AML-193 (cell line): ENCODE data around the gene ZNF358.

Experiments
- DNase-seq, 2 experiments: peaks; one replicate each; lab custom pipeline; 2025; lab: John Stamatoyannopoulos, UW

The ZNF358 gene

DNA sequence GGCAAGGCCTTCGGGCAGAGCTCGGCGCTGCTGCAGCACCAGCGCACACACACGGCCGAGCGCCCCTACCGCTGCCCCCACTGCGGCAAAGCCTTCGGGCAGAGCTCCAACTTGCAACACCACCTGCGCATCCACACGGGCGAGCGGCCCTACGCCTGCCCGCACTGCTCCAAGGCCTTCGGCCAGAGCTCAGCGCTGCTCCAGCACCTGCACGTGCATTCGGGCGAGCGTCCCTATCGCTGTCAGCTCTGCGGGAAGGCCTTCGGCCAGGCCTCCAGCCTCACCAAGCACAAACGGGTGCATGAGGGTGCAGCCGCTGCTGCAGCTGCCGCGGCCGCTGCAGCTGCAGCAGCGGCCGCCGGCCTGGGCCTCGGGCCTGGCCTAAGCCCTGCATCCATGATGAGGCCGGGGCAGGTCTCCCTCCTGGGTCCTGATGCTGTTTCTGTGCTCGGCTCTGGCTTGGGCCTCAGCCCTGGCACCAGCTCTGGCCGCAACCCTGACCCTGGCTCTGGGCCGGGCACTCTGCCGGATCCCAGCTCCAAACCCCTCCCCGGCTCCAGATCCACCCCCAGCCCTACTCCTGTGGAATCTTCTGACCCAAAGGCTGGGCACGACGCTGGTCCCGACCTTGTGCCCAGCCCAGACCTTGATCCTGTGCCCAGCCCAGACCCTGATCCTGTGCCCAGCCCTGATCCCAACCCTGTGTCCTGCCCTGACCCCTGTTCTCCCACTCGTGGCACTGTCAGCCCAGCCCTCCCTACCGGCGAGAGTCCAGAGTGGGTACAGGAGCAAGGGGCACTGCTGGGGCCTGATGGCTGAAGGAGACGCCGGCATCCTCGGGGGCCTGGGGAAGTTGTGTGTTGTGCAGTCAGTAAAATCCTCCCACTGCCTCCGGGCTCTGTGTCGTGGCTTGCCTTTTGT, 4.5 kb downstream of the ZNF358 start:
- no peak for DNase-seq

DNA sequence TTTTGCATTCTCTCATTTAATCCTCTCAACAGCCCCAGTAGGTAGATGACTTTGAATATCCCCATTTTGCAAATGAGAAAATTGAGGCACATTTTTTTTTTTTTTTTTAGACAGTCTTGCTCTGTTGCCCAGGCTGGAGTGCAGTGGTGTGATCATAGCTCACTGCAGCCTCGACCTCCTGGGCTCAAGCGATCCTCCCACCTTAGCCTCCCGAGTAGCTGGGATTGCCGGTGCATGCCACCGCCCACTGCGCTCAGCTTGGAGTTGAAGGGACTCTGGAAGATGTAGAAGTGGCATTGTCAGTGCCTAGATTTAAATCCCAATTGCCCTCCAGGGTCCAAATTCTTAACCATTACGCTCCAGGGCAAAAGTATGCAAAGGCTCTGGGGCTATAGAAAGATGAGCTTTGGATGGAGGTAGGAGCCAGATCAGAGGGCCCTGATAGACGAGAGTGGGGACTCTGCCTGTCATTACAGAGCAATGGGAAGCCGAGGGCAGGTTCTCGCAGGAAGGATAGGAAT, 5.7 kb downstream of the ZNF358 start:
- no peak for DNase-seq

DNA sequence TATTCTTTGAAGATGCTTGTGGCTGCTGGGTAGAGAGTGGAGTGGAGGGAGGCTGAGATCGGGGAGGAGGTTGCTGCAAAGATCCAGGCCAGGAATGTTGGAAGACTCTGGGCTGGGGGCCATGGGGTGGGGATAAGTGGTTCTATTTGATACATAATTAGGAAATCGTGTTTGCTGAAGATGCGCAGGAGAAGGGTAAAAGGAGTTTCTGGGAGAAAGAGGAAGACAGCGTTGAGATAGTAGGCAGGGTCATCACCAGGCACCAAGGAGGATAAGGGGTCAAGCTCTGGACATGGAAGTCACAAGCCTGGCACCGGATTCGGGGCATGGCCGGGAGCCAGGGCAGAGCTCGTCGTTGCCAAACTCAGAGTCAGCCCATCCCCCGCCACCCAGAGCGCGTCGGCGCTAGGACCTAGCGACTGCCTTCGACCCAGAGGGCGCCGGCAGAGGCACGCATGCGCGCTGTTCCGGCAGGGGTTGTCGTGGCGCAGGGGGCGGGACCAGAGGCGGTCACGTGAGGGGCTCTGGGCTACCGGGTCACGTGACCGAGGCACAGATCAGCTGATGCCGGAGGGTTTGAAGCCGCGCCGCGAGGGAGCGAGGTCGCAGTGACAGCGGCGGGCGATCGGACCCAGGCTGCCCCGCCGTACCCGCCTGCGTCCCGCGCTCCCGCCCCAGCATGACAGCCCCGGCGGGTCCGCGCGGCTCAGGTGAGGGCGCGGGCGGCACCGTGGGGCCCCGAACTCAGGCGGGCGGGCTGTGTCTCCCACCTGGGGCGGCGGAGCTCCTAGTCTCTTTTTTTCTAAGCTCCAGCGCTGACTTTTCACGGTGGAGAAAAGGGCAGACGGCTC, 6.4 kb downstream of the ZNF358 start, which contains the start of gene MCOLN1:
MCOLN1 (plus strand) TSS at position 553 of the 851 bp plus-strand sequence; CDS start at position 680, 127 bp downstream.
- DNase-seq, result peak; percentile 92 to 93

DNA sequence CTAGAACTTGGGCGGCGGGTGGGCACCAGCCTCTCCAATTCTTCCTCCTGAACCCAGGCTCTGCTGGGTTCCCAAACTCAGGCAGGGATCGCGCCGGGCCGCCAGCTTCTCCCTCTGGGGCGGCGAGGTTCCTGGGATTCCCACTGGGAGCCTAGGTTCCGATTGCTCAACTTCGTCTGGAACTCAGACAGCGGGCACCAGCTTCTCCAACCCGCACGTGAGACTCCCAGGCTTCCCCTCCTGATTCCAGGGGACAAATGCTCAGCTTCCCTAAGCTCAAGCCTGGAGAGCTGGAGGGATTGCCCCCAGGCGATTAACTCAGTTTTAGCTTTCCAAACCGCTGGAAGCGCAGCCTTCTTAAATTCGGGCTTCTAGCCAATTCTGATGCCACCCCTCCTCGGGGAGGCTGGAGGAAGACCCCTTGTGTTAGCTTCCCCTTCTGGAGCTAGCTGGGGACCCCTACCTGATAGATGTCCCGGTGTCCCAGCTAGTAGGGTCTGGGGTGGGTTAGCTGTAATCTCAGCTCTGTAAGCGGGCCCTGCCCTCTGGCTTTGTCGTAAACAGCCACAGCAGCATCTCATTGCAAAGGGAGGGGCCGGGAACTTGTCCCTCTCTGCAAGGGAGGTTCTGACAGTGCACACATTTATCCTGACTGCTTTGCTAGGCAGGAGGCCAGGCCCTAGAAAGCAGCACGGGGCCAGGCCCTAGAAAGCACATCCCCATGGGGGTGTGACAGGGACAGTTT, 7.2 kb downstream of the ZNF358 start:
- no peak for DNase-seq

DNA sequence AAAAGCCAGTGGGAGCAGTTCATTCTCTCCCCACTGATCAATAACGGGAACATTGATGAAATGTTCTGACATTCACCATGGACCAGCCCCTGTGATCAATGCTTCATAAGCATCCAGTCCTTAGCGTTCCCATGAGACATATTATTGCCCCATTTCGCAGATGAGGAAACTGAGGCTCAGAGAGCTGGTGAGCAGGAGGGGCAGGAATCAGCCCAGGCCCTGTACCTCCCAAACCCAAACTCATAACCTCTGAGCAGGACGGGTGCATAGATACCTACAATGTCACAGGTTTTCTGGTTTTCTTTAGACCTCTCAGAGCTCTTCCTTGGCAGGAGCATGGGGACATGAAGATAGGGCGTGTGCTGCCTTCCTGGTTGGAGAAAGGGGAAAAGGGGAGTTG, 8.6 kb downstream of the ZNF358 start:
- DNase-seq, result no peak

DNA sequence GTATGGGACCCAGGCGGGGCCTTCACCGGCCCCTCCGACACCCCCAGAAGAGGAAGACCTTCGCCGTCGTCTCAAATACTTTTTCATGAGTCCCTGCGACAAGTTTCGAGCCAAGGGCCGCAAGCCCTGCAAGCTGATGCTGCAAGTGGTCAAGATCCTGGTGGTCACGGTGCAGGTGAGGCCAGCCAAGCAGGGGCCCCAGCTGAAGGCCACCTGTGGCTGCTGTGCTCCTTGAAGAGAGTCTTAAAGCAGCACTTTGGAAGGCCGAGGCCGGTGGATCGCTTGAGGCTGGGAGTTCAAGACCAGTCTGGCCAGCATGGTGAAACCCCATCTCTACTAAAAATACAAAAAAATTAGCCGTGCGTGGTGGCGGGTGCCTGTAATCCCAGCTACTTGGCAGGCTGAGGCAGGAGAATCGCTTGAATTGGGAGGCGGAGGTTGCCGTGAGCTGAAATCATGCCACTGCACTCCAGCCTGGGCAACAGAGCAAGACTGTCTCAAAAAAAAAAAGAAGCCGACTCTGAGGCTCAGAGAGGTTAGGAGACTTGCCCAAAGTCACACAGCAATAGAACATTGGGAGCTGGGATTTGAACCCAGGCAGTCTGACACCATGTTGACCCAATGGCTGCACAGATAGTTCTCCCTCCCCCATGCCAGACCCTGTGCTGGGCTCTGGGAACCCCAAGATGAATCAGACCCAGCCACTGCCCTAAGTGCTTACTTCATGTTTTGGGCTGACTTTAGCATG, 9.3 kb downstream of the ZNF358 start:
- DNase-seq, result no peak

DNA sequence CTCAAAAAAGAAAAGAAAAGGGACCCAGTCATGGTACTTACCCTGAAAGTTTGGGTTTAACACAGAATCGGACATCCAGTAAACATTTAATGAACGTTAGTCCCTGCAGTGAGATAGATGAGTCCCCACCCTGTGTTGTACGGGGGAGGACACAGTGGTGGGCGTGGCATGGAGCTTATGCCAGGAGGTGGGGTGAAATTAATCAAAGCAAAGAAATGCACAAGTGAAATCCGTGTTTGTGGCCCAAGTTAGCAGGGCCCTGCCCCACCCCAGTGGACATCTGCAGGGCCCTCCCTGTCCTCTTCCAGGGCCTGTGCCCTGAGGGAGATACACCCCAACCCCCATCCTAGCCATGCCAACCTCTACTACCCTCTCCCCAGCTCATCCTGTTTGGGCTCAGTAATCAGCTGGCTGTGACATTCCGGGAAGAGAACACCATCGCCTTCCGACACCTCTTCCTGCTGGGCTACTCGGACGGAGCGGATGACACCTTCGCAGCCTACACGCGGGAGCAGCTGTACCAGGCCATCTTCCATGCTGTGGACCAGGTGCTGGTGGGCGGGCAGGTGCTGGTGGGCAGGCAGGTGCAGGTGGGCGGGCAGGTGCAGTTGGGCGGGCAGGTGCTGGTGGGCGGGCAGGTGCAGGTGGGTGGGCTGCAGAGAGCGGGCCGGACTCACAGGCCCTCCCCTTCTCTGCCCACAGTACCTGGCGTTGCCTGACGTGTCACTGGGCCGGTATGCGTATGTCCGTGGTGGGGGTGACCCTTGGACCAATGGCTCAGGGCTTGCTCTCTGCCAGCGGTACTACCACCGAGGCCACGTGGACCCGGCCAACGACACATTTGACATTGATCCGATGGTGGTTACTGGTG, 10.4 kb downstream of the ZNF358 start:
- DNase-seq, result no peak

DNA sequence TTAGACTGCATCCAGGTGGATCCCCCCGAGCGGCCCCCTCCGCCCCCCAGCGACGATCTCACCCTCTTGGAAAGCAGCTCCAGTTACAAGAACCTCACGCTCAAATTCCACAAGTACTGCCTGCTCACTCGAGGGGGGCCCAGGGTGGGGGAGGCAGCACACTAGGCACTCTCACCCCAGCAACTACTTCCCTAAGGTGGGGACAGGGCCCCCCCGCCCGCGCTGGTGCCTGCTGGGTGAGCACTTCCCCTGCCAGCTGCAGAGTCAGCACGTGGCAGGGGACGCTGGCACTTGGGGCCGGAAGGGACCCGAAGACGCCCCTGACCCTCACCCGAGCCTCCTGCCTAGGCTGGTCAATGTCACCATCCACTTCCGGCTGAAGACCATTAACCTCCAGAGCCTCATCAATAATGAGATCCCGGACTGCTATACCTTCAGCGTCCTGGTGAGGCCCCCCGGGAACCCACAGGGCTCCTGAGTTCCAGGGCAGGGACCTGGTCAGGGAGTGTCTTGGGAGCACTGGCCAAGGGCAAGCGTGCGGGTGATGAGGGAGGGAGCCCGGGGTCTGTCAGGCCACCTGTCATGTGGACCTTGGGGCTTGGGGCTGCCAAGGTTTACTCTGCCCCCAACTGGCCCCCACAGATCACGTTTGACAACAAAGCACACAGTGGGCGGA, 11.8 kb downstream of the ZNF358 start:
- no peak for DNase-seq

DNA sequence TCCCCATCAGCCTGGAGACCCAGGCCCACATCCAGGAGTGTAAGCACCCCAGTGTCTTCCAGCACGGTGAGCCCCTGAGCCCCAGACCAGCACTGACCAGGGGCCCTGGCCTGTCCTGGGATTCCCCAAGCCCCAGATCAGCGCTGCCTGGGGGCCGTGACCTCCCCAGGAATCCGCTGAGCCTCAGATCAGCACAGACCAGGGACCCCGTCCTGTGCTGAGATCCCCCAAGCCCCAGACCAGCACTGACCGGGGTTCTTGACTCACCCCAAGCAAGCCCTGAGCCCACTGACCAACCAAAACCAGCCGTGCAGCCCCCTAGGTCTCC, 12.3 kb downstream of the ZNF358 start:
- DNase-seq, result no peak

DNA sequence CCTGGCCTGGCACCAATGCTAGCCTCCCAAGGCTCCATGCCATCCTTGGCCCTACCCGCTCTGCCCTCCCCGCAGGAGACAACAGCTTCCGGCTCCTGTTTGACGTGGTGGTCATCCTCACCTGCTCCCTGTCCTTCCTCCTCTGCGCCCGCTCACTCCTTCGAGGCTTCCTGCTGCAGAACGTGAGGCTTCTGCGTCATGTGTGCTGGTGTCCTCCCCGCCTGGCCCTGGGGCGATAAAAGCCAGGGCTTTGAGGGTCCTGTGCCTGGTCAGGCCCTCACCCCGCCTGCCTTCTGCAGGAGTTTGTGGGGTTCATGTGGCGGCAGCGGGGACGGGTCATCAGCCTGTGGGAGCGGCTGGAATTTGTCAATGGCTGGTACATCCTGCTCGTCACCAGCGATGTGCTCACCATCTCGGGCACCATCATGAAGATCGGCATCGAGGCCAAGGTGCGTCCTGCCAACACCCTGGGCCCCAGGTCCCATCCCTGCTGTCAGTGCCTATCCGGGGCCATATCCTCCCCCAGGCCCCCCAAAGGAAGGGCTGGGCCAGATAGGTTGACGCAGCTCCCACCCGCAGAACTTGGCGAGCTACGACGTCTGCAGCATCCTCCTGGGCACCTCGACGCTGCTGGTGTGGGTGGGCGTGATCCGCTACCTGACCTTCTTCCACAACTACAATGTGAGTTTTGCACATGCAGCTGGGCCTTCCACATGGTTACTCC, 12.8 kb downstream of the ZNF358 start:
- no peak for DNase-seq

DNA sequence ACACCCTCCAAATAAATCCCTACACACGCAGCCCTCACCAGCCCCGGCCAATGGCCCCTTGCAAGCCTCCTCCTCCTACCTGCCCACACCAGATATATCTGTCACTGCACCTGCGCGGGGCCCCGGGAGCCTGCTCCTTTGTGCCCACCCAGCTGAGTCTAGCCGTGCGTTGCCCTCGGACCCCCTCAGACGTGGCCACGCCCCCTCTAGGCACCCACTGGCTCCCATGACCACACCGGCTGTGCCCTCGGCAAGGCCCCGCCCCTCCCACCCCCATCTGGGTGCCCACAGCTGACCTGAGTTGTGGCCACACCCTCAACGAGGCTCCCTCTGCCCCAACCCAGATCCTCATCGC, 13.3 kb downstream of the ZNF358 start:
- no peak for DNase-seq

DNA sequence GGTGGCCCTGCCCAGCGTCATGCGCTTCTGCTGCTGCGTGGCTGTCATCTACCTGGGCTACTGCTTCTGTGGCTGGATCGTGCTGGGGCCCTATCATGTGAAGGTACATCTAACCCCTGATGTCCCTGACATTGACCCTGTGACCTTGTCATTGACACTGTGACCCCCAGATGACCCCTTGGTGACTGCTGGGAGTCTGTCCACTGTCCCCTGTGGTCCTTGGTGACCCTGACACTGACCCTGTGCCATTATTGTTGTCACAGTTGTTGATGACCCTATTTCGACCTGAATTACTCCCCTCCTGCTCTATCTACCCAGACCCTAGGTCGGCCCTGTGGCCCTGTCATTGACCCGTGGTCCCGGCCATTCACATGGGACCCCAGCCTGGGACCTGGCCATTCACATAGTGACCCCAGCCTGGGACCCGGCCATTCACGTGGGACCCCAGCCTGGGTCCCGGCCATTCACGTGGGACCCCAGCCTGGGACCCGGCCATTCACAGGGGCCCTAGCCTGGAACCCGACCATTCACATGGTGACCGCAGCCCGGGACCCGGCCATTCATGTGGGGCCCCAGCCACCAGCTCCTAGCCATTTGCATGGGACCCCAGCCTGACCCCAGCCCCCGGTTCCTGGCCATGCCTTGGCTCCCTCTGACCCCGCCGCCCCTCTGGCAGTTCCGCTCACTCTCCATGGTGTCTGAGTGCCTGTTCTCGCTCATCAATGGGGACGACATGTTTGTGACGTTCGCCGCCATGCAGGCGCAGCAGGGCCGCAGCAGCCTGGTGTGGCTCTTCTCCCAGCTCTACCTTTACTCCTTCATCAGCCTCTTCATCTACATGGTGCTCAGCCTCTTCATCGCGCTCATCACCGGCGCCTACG, 13.9 kb downstream of the ZNF358 start:
- DNase-seq, result no peak

DNA sequence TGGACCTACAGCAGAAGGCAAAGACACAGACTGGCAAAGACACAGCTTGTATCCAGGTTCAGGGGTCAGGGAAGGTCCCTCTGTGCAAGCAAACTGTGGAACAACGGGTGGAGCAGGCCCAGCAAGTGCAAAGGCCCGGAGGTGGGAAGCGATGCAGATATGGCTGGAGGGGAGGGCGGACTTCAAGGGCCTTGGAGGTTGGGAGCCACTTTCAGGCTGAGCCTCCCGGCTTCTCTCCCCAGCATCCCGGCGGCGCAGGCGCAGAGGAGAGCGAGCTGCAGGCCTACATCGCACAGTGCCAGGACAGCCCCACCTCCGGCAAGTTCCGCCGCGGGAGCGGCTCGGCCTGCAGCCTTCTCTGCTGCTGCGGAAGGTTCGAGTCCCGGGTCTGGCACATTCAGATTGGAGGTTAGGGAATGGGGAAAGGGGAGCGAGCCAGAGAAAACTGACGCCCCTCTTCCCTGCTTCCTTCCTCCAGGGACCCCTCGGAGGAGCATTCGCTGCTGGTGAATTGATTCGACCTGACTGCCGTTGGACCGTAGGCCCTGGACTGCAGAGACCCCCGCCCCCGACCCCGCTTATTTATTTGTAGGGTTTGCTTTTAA, 17.5 kb downstream of the ZNF358 start:
- DNase-seq, result no peak

DNA sequence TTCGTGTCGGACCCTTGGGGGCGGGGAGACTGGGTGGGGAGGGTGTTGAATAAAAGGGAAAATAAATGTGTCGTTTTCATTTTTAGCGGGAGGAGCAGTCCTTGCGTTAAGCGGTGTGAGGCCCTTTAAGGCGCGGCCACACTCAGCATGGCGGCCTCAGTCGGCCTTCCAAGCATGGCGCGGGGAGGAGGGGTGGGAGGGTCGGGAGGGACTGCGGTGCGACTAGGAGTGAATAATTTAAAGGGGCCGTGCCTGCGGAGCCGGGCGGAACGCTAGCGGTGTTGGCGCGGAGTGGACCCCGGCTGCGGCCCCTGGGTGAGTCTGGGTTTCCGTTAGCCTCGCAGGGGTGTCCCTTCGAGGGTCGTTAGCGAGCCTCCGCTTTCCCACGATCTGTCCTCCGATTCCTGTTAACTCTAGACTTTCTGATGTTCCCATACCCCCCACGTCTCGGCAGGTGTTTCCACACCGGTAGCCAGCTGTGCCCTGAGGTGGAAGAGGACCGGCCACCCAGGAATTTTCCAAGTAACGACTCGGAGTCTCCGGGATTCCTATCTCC, 18.1 kb downstream of the ZNF358 start:
- DNase-seq, result peak; percentile 57 to 68

DNA sequence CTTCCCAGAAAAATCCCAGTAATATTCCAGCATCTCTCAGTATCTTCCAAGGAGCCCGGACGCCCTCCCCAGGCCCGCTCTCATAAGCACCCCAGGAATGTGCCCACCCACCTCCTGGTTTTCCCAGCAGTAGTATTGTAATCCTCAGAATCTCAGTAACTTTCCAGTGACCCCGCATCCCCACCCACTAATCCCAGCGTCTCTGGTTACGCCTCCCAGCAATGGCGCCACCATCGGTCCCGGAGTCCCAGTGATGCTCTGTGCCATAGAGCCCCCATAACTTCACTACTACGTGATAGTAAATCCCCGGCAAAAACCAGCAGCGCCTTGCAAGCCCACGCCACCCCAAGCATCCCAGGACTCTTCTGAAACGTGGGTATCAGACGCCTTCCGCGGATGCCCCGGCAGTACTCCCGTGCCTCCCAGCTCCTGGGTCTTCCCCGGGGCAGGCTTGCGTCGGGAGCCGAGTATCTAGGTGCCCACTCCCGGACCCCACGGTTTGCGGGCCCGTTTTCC, 18.7 kb downstream of the ZNF358 start:
- DNase-seq, result no peak

DNA sequence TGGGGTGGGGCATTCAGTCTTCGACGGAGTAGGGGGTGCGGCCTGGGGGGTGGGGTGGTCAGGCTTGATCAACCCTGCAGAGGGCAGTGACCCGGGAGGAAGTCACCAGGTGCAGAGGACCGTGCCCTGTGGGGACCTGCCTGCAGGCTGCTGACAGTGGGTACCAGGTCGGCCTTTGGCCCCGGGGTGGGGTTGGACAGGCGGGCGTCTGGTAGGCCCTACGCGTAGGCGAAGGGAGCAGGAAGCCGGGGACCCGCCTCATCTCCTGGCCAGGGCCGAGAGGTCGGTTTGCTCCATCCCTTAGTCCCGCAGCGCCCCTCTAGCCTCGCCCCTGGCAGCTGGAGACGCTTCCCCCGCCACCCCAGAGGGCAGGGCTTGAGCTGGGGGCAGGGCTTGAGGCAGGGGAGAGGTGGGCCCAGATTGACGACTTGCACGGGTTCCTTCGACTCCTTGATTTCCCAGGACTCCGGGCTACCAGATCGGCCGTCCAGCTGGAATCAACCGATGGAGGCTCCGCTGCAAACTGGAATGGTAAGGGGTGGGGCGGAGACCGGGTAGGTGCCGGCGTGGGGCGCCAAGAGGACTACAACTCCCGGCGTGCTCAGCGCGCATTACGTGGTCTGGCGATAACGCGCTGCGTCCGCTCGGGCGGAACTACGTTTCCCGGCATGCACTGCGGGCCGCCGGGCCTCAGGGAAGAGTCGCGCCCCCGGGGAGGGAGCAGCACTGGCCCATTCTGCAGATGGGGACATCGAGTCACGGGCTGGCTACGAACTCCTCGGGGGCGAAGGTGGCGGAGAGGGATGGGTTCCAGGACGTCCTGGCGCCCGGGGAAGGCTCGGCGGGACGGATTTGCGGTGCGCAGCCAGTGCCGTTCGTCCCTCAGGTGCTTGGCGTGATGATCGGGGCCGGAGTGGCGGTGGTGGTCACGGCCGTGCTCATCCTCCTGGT, 19.4 kb downstream of the ZNF358 start, which contains the start of gene PNPLA6:
PNPLA6 (plus strand) TSS at position 671 of the 951 bp plus-strand sequence; CDS start at position 743, 72 bp downstream.
- peak; percentile 72 to 79 for DNase-seq
